ENCODE data around the gene PAIP2B. TPM values are rescaled to one million over a fixed set of nuclear protein-coding genes. Genes with fewer than 3 reads are reported as not detected.

The PAIP2B gene
- total RNA-seq, 6 experiments from 2014 or later: 8.4 to 30.1 (median 15.3) TPM

- no peaks in the 10 kb centered on the region for H3K9me3 ChIP-seq
- no peaks in the 10 kb centered on the region for H3K27me3 ChIP-seq
- peaks cover 0 to 7% (median 4%) of the 10 kb centered on the region in 4 donors for H3K4me1 ChIP-seq
- H3K36me3 ChIP-seq: no peaks in the 10 kb centered on the region
- TF ChIP-seq CTCF (IDR thresholded peaks at IDR 0.05): peak; percentile 41 to 70 (median 63)
- no peak for TF ChIP-seq POLR2A (IDR thresholded peaks at IDR 0.05)
- H3K4me3 ChIP-seq: no peak overlapping the region
- peak; percentile 67 to 76 (median 70) for DNase-seq
- WGBS (ENCODE audit: insufficient coverage, low coverage, low lambda C conversion rate, missing lambda C conversion rate): 22% methylated on average over 3 of the region's 3 CpGs
- H3K27ac ChIP-seq: no peak overlapping the region
- peak; percentile 29 to 44 (median 36) for ATAC-seq
- intact Hi-C loops (cut with DNase I): no loop called here
Measured at GRCh38 chr2:71223767-71224333, 3.1 kb downstream of the PAIP2B start.

GRCh38 chr2:71220743-71221142, 6.2 kb downstream of the PAIP2B start:
- Histone ChIP-seq H3K4me1 (peaks cover 0 to 7% (median 2%) of the 10 kb centered on the region in 4 donors), H3K27me3 (no peaks in the 10 kb centered on the region), H3K27ac (no peak overlapping the region), H3K36me3 (no peaks in the 10 kb centered on the region), H3K9me3 (no peaks in the 10 kb centered on the region), H3K4me3 (no peak overlapping the region)
- no peak for ATAC-seq
- intact Hi-C loops (cut with DNase I): no loop called here
- no peak for DNase-seq
- no peak for TF ChIP-seq POLR2A (IDR thresholded peaks at IDR 0.05)
- no peak for TF ChIP-seq CTCF (IDR thresholded peaks at IDR 0.05)
- WGBS (ENCODE audit: insufficient coverage, low coverage, low lambda C conversion rate, missing lambda C conversion rate): 94% methylated on average over 2 of the region's 2 CpGs

GRCh38 chr2:71216501-71216900, 10.4 kb downstream of the PAIP2B start:
- no peaks in the 10 kb centered on the region for H3K9me3 ChIP-seq
- ATAC-seq (peak in 3 of 4 donors; percentile 41 to 67 (median 57)), DNase-seq (peak in 1 of 3 donors; percentile 52)
- H3K36me3 ChIP-seq: no peaks in the 10 kb centered on the region
- H3K27me3 ChIP-seq: no peaks in the 10 kb centered on the region
- WGBS (ENCODE audit: insufficient coverage, low coverage, low lambda C conversion rate, missing lambda C conversion rate): 14% methylated on average over 1 of the region's 1 CpG
- H3K4me3 ChIP-seq: no peak overlapping the region
- H3K27ac ChIP-seq: peak overlapping the region in 1 of 3 donors; percentile 7
- TF ChIP-seq CTCF (IDR thresholded peaks at IDR 0.05) (no peak), POLR2A (IDR thresholded peaks at IDR 0.05) (no peak)
- intact Hi-C loops (cut with DNase I): no loop called here
- peaks cover 0 to under 1% (median 0%) of the 10 kb centered on the region in 4 donors for H3K4me1 ChIP-seq

GRCh38 chr2:71215447-71215846, 11.5 kb downstream of the PAIP2B start:
- Histone ChIP-seq H3K27me3 (no peaks in the 10 kb centered on the region), H3K27ac (no peak overlapping the region), H3K4me3 (no peak overlapping the region), H3K36me3 (no peaks in the 10 kb centered on the region), H3K9me3 (no peaks in the 10 kb centered on the region), H3K4me1 (peaks cover 0 to 8% (median 0%) of the 10 kb centered on the region in 4 donors)
- DNase-seq (no peak), ATAC-seq (no peak)
- WGBS (ENCODE audit: insufficient coverage, low coverage, low lambda C conversion rate, missing lambda C conversion rate): 73% methylated on average over 3 of the region's 3 CpGs
- intact Hi-C loops (cut with DNase I): no loop called here
- no peak for TF ChIP-seq POLR2A (IDR thresholded peaks at IDR 0.05)
- TF ChIP-seq CTCF (IDR thresholded peaks at IDR 0.05): no peak

Measured in right lobe of liver (tissue), 6 donors.